NCI-H526 (cell line): ENCODE data around the gene SCEL.
"Not testable (repeated sequence)": the region's sequence is repeated elsewhere in the genome, so short reads cannot be mapped to it uniquely, and the experiment has no call there.

Source experiments
- DNase-seq, 2 experiments: peaks; one replicate each; lab custom pipeline; 2025; lab: John Stamatoyannopoulos, UW

The SCEL gene

GRCh38 chr13:77558016-77558415 lies 22.5 kb downstream of the SCEL start:
- DNase-seq: no peak

- no peak for DNase-seq
Observed at GRCh38 chr13:77563111-77563510, 27.6 kb downstream of the SCEL start.

GRCh38 chr13:77565635-77566034 lies 30.1 kb downstream of the SCEL start:
- DNase-seq: peak; percentile 25 to 76

GRCh38 chr13:77571956-77572355 lies 36.5 kb downstream of the SCEL start:
- DNase-seq: no peak

- DNase-seq: no peak
Observed at GRCh38 chr13:77574096-77574495, 38.6 kb downstream of the SCEL start.

- DNase-seq: no peak
Observed at GRCh38 chr13:77579959-77580358, 44.5 kb downstream of the SCEL start.

- DNase-seq: no peak
Observed at GRCh38 chr13:77580748-77581147, 45.2 kb downstream of the SCEL start.

- peak; percentile 37 to 62 for DNase-seq
Observed at GRCh38 chr13:77583581-77583980, 48.1 kb downstream of the SCEL start.

GRCh38 chr13:77584106-77584505 lies 48.6 kb downstream of the SCEL start:
- peak; percentile 15 to 53 for DNase-seq

GRCh38 chr13:77595166-77595810 lies 59.8 kb downstream of the SCEL start:
- no peak for DNase-seq

GRCh38 chr13:77596777-77597176 lies 61.3 kb downstream of the SCEL start:
- no peak for DNase-seq

GRCh38 chr13:77599351-77599750 lies 63.8 kb downstream of the SCEL start:
- no peak for DNase-seq

- no peak for DNase-seq
Observed at GRCh38 chr13:77600701-77601100, 65.2 kb downstream of the SCEL start.

- DNase-seq: no peak
Observed at GRCh38 chr13:77611068-77611467, 75.6 kb downstream of the SCEL start.

- DNase-seq: no peak
Observed at GRCh38 chr13:77616027-77616426, 80.5 kb downstream of the SCEL start.

GRCh38 chr13:77619655-77620054 lies 84.1 kb downstream of the SCEL start:
- no peak for DNase-seq

GRCh38 chr13:77620138-77620537 lies 84.6 kb downstream of the SCEL start:
- no peak for DNase-seq

GRCh38 chr13:77623806-77624205 lies 88.3 kb downstream of the SCEL start:
- DNase-seq: no peak

- no peak for DNase-seq
Observed at GRCh38 chr13:77628170-77628569, 92.7 kb downstream of the SCEL start.

- DNase-seq: peak in 1 of 2 experiments; percentile 7
Observed at GRCh38 chr13:77637588-77637987, 102.1 kb downstream of the SCEL start.

- no peak for DNase-seq
Observed at GRCh38 chr13:77650409-77650808, 114.9 kb downstream of the SCEL start.

- no peak for DNase-seq
Observed at GRCh38 chr13:77653301-77653700, 117.8 kb downstream of the SCEL start.

GRCh38 chr13:77660016-77660415 lies 124.5 kb downstream of the SCEL start:
- DNase-seq: not testable (repeated sequence)

- DNase-seq: no peak
Observed at GRCh38 chr13:77660841-77661250, 125.3 kb downstream of the SCEL start.
